SK-N-SH treated with all-trans-retinoic acid at 6 μM for 48 hours (cell line): ENCODE data around the gene GNA15.
A peak's percentile ranks its signal among the peaks of the same experiment; 100 is the strongest.

Experiments
- ATAC-seq: fragments of 200-7000 bp; cut with Tn5 transposase; 3 replicates; pipeline ENCODE4 v1.9.1; 2020; ENCODE audit warnings: mild to moderate bottlenecking, moderate library complexity
- ARNTL ChIP-seq: fragments of 450-650 bp; formaldehyde crosslinking; IDR thresholded peaks from 2 replicates; pipeline ENCODE4 v1.5.0; 2020; ENCODE audit warnings: low read depth, mild to moderate bottlenecking, moderate library complexity, borderline replicate concordance
- CREB5 ChIP-seq: fragments of 250-450 bp; sonication (Bioruptor Pico); IDR thresholded peaks from 2 replicates; pipeline ENCODE4 v1.5.1; 2020; ENCODE audit warnings: low read depth, mild to moderate bottlenecking, moderate library complexity
- CSRNP3 ChIP-seq: fragments of 250-450 bp; sonication (Bioruptor Pico); IDR thresholded peaks from 2 replicates; pipeline ENCODE4 v1.5.1; 2021; ENCODE audit warnings: mild to moderate bottlenecking, moderate library complexity
- GLIS3 ChIP-seq: fragments of 250-450 bp; sonication (Bioruptor Pico); IDR thresholded peaks from 2 replicates; pipeline ENCODE4 v1.5.0; 2020; ENCODE audit warnings: mild to moderate bottlenecking, moderate library complexity
- ISL1 ChIP-seq: fragments of 250-450 bp; sonication (Bioruptor Pico); IDR thresholded peaks from 2 replicates; pipeline ENCODE4 v2.1.2; 2022; ENCODE audit warnings: mild to moderate bottlenecking, moderate library complexity
- OSR1 ChIP-seq: fragments of 250-450 bp; sonication (Bioruptor Pico); IDR thresholded peaks from 2 replicates; pipeline ENCODE4 v1.8.0; 2022; ENCODE audit warnings: moderate library complexity, mild to moderate bottlenecking, inconsistent platforms
- PATZ1 ChIP-seq: fragments of 250-450 bp; sonication (Bioruptor Pico); IDR thresholded peaks from 2 replicates; pipeline ENCODE4 v1.8.0; 2020; ENCODE audit warnings: mild to moderate bottlenecking, moderate library complexity, borderline replicate concordance
- POU6F1 ChIP-seq: fragments of 250-450 bp; sonication (Bioruptor Pico); IDR thresholded peaks from 2 replicates; pipeline ENCODE4 v1.8.0; 2021; ENCODE audit warnings: low read depth, mild to moderate bottlenecking, moderate library complexity, borderline replicate concordance
- PPARA ChIP-seq: fragments of 250-450 bp; sonication (Bioruptor Pico); IDR thresholded peaks from 2 replicates; pipeline ENCODE4 v1.5.0; 2020; ENCODE audit warnings: mild to moderate bottlenecking, borderline replicate concordance
- RARB ChIP-seq: fragments of 250-450 bp; sonication (Bioruptor Pico); IDR thresholded peaks from 2 replicates; pipeline ENCODE4 v1.8.0; 2021; ENCODE audit warnings: mild to moderate bottlenecking, moderate library complexity
- TSHZ2 ChIP-seq: fragments of 250-450 bp; sonication (Bioruptor Pico); IDR thresholded peaks from 2 replicates; pipeline ENCODE4 v1.5.0; 2020; ENCODE audit warnings: mild to moderate bottlenecking, moderate library complexity
- ZC3H10 ChIP-seq: fragments of 250-450 bp; sonication (Bioruptor Pico); IDR thresholded peaks from 2 replicates; pipeline ENCODE4 v1.5.1; 2021; ENCODE audit warnings: mild to moderate bottlenecking, moderate library complexity
- ZFP3 ChIP-seq: fragments of 250-450 bp; sonication (Bioruptor Pico); IDR thresholded peaks from 2 replicates; pipeline ENCODE4 v1.5.0; 2020; ENCODE audit warnings: mild to moderate bottlenecking, moderate library complexity
- ZFP30 ChIP-seq: fragments of 450-650 bp; formaldehyde crosslinking; IDR thresholded peaks from 2 replicates; pipeline ENCODE4 v1.5.0; 2022; ENCODE audit warnings: mild to moderate bottlenecking, moderate library complexity
- ZNF565 ChIP-seq: fragments of 450-650 bp; formaldehyde crosslinking; conservative IDR thresholded peaks from 2 replicates; pipeline ENCODE4 v1.5.0; 2020; ENCODE audit warnings: low read depth, mild to moderate bottlenecking, moderate library complexity
- ZNF70 ChIP-seq: fragments of 450-650 bp; formaldehyde crosslinking; IDR thresholded peaks from 2 replicates; pipeline ENCODE4 v1.5.0; 2020; ENCODE audit warnings: mild to moderate bottlenecking, moderate library complexity

Gene GNA15

GRCh38 chr19:3150739-3151329 is 15.0 kb downstream of the GNA15 start:
- no peak for ATAC-seq
- TF ChIP-seq CSRNP3 (CRISPR knock-in tag) (no peak), OSR1 (CRISPR knock-in tag) (no peak), ARNTL (no peak), CREB5 (CRISPR knock-in tag) (no peak), ZFP30 (CRISPR knock-in tag) (no peak), ISL1 (CRISPR knock-in tag) (no peak), RARB (CRISPR knock-in tag) (no peak), ZC3H10 (CRISPR knock-in tag) (no peak), ZNF70 (no peak), PATZ1 (CRISPR knock-in tag) (no peak), ZNF565 (no peak), PPARA (no peak), POU6F1 (CRISPR knock-in tag) (no peak), ZFP3 (CRISPR knock-in tag) (no peak), GLIS3 (CRISPR knock-in tag) (no peak)

GRCh38 chr19:3151563-3152418 is 16.0 kb downstream of the GNA15 start:
- ATAC-seq = no peak
- TF ChIP-seq ZFP3 (CRISPR knock-in tag) (peak; percentile 99), PATZ1 (CRISPR knock-in tag) (no peak)
- TF ChIP-seq, all 23 proteins: peak for 1

- no peak for ATAC-seq
- TF ChIP-seq ZFP30 (CRISPR knock-in tag) (no peak), TSHZ2 (CRISPR knock-in tag) (no peak), PATZ1 (CRISPR knock-in tag) (no peak)
Measured at GRCh38 chr19:3152419-3152780, 16.6 kb downstream of the GNA15 start.
